PC-9 (cell line): ENCODE measurements around the gene PCDHGA4.
"Not testable (repeated sequence)": the region's sequence is repeated elsewhere in the genome, so short reads cannot be mapped to it uniquely, and the experiment has no call there.

Experiments used
- EZH2 ChIP-seq: fragments of 200-600 bp; sonication (generic); IDR thresholded peaks from 2 replicates; pipeline ENCODE4 v1.8.0; 2017; ENCODE audit warnings: antibody characterized with exemption, low read depth
- TF ChIP-seq, protein P1 (sequence below): fragments of 200-600 bp; sonication (generic); conservative IDR thresholded peaks from 2 replicates; pipeline ENCODE4 v1.6.1; 2017; ENCODE audit warnings: mixed run types, antibody characterized with exemption, mild to moderate bottlenecking, moderate library complexity

DNA sequence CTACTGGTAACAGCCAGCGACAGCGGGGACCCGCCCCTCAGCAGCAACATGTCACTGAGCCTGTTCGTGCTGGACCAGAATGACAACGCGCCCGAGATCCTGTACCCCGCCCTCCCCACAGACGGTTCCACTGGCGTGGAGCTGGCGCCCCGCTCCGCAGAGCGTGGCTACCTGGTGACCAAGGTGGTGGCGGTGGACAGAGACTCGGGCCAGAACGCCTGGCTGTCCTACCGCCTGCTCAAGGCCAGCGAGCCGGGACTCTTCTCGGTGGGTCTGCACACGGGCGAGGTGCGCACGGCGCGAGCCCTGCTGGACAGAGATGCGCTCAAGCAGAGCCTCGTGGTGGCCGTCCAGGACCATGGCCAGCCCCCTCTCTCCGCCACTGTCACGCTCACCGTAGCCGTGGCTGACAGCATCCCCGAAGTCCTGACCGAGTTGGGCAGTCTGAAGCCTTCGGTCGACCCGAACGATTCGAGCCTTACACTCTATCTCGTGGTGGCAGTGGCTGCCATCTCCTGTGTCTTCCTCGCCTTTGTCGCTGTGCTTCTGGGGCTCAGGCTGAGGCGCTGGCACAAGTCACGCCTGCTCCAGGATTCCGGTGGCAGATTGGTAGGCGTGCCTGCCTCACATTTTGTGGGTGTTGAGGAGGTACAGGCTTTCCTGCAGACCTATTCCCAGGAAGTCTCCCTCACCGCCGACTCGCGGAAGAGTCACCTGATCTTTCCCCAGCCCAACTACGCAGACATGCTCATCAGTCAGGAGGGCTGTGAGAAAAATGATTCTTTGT lies 39.8 kb downstream of the PCDHGA4 start:
- TF ChIP-seq EZH2, result not testable (repeated sequence)
- TF ChIP-seq, protein P1, sequence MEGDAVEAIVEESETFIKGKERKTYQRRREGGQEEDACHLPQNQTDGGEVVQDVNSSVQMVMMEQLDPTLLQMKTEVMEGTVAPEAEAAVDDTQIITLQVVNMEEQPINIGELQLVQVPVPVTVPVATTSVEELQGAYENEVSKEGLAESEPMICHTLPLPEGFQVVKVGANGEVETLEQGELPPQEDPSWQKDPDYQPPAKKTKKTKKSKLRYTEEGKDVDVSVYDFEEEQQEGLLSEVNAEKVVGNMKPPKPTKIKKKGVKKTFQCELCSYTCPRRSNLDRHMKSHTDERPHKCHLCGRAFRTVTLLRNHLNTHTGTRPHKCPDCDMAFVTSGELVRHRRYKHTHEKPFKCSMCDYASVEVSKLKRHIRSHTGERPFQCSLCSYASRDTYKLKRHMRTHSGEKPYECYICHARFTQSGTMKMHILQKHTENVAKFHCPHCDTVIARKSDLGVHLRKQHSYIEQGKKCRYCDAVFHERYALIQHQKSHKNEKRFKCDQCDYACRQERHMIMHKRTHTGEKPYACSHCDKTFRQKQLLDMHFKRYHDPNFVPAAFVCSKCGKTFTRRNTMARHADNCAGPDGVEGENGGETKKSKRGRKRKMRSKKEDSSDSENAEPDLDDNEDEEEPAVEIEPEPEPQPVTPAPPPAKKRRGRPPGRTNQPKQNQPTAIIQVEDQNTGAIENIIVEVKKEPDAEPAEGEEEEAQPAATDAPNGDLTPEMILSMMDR, result not testable (repeated sequence)
